Measurements from ENCODE around the gene SLC44A4.

DNA sequence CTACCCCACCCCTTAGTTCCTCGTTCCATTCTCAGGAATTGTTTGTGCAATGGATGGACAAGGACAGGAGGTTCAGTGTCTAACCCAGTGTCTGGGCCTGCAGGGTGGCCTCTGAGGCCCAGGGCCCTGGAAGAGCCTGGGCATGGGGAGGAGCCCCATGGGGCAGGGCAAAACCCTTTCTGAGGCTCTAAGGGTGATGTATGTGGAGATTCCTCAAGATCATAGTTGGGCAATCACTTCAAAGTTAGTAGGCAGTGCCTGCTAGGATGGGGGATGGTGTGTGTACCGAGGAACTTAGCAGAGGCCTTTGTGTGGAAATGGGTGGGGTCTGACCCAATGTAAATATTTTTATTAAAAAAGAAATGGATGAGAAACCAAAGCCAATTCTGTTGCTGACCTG lies 42.0 kb upstream of the SLC44A4 start:
- TF ChIP-seq, protein P1, sequence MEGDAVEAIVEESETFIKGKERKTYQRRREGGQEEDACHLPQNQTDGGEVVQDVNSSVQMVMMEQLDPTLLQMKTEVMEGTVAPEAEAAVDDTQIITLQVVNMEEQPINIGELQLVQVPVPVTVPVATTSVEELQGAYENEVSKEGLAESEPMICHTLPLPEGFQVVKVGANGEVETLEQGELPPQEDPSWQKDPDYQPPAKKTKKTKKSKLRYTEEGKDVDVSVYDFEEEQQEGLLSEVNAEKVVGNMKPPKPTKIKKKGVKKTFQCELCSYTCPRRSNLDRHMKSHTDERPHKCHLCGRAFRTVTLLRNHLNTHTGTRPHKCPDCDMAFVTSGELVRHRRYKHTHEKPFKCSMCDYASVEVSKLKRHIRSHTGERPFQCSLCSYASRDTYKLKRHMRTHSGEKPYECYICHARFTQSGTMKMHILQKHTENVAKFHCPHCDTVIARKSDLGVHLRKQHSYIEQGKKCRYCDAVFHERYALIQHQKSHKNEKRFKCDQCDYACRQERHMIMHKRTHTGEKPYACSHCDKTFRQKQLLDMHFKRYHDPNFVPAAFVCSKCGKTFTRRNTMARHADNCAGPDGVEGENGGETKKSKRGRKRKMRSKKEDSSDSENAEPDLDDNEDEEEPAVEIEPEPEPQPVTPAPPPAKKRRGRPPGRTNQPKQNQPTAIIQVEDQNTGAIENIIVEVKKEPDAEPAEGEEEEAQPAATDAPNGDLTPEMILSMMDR (conservative IDR thresholded peaks at IDR 0.05 in 1 of 2, IDR thresholded peaks at IDR 0.05 in 1 of 2; ENCODE audit: extremely low read depth in 1 of 2, insufficient read depth in 1 of 2, low read depth in 1 of 2, low read length in 2 of 2): no peak
- no peak for TF ChIP-seq EZH2 (IDR thresholded peaks at IDR 0.05; ENCODE audit: borderline replicate concordance, low read length)

Data from mammary epithelial cell (primary cell).